OCI-LY3 (cell line): Measurements from ENCODE around the gene PIEZO1.

Experiments
- H2AFZ ChIP-seq: fragments of 200-600, 300-600 bp; shearing (Covaris generic); 2 replicates; pipeline ENCODE4 v1.6.0; 2014; ENCODE audit warnings: antibody characterized with exemption, low read depth, low read length
- H3K27ac ChIP-seq: fragments of 200-600, 300-600 bp; sonication (generic); 2 replicates; pipeline ENCODE4 v1.5.1; 2014; ENCODE audit warnings: mild to moderate bottlenecking, low read length, moderate library complexity, mixed read lengths
- H3K27me3 ChIP-seq: fragments of 200-600, 300-600 bp; sonication (generic); 2 replicates; pipeline ENCODE4 v1.6.1; 2014; ENCODE audit warnings: low read depth, low read length, mixed read lengths
- H3K36me3 ChIP-seq: fragments of 200-600, 300-600 bp; sonication (generic); replicated peaks from 2 replicates; pipeline ENCODE3; 2014; ENCODE audit warnings: low read depth, low read length, mixed read lengths
- H3K4me1 ChIP-seq: fragments of 300-600, 200-600 bp; sonication (generic); 2 replicates; pipeline ENCODE4 v1.6.1; 2014; ENCODE audit warnings: low read length, mixed read lengths
- H3K4me2 ChIP-seq: fragments of 200-600, 300-600 bp; sonication (generic); 2 replicates; pipeline ENCODE4 v1.6.1; 2014; ENCODE audit warnings: low read length, mixed read lengths
- H3K4me3 ChIP-seq: fragments of 300-600, 200-600 bp; sonication (generic); 2 replicates; pipeline ENCODE4 v1.5.1; 2014; ENCODE audit warnings: antibody characterized with exemption, mild to moderate bottlenecking, low read length, moderate library complexity
- H3K79me2 ChIP-seq: fragments of 300-600, 200-600 bp; shearing (Covaris generic); 2 replicates; pipeline ENCODE4 v1.6.1; 2014; ENCODE audit warnings: mild to moderate bottlenecking, low read length, mixed read lengths
- H3K9ac ChIP-seq: fragments of 300-600, 200-600 bp; shearing (Covaris generic); 2 replicates; pipeline ENCODE4 v1.6.0; 2014; ENCODE audit warnings: mild to moderate bottlenecking, low read length, moderate library complexity
- H3K9me3 ChIP-seq: fragments of 200-600, 300-600 bp; shearing (Covaris generic); 2 replicates; pipeline ENCODE4 v1.6.1; 2014; ENCODE audit warnings: low read length, mixed read lengths; ENCODE audit not compliant: insufficient read depth
- H4K20me1 ChIP-seq: fragments of 200-600, 300-600 bp; sonication (generic); 2 replicates; pipeline ENCODE4 v1.6.1; 2016; ENCODE audit warnings: low read length, mixed read lengths; ENCODE audit not compliant: insufficient read depth
- CTCF ChIP-seq: fragments of 200-600, 300-600 bp; sonication (generic); IDR thresholded peaks from 2 replicates; pipeline ENCODE4 v1.5.1; 2014; ENCODE audit warnings: antibody characterized with exemption, low read length, low read depth
- EZH2phosphoT487 ChIP-seq: fragments of 200-600 bp; shearing (Covaris generic); IDR thresholded peaks from 2 replicates; pipeline ENCODE4 v1.6.1; 2018; ENCODE audit warnings: antibody characterized with exemption, mixed run types, low read depth

The PIEZO1 gene

GRCh38 chr16:88798772-88799455 lies 13.9 kb upstream of the PIEZO1 start:
- no peak overlapping the region for H3K27ac ChIP-seq
- H3K9ac ChIP-seq, result no peak overlapping the region
- H3K36me3 ChIP-seq, result peaks cover 10% of the 10 kb centered on the region
- no peak overlapping the region for H2AFZ ChIP-seq
- TF ChIP-seq EZH2phosphoT487 (no peak), CTCF (no peak)
- H3K9me3 ChIP-seq, result no peaks in the 10 kb centered on the region
- H3K4me2 ChIP-seq, result no peak overlapping the region
- H3K79me2 ChIP-seq, result peaks cover 3% of the 10 kb centered on the region
- H4K20me1 ChIP-seq, result no peaks in the 10 kb centered on the region
- H3K4me1 ChIP-seq, result peaks cover 7% of the 10 kb centered on the region; the same call in 1 of the 2 replicates
- H3K4me3 ChIP-seq, result no peak overlapping the region
- H3K27me3 ChIP-seq, result no peaks in the 10 kb centered on the region

GRCh38 chr16:88798073-88798472 lies 13.1 kb upstream of the PIEZO1 start:
- Histone ChIP-seq H3K36me3 (peaks cover 10% of the 10 kb centered on the region), H3K9ac (no peak overlapping the region), H3K79me2 (no peaks in the 10 kb centered on the region), H3K27me3 (peaks cover 4% of the 10 kb centered on the region; the same call in 1 of the 2 replicates), H4K20me1 (no peaks in the 10 kb centered on the region), H3K9me3 (no peaks in the 10 kb centered on the region), H2AFZ (no peak overlapping the region), H3K4me2 (no peak overlapping the region), H3K27ac (no peak overlapping the region), H3K4me1 (peaks cover 7% of the 10 kb centered on the region; the same call in 1 of the 2 replicates), H3K4me3 (no peak overlapping the region)
- TF ChIP-seq EZH2phosphoT487, result no peak
- no peak for TF ChIP-seq CTCF

- Histone ChIP-seq H3K4me3 (no peak overlapping the region), H3K9me3 (no peaks in the 10 kb centered on the region), H3K9ac (no peak overlapping the region), H3K27ac (no peak overlapping the region), H3K4me2 (no peak overlapping the region), H3K79me2 (no peaks in the 10 kb centered on the region), H4K20me1 (no peaks in the 10 kb centered on the region), H3K27me3 (peaks cover 19% of the 10 kb centered on the region), H2AFZ (no peak overlapping the region), H3K36me3 (peaks cover 7% of the 10 kb centered on the region), H3K4me1 (no peaks in the 10 kb centered on the region)
- TF ChIP-seq EZH2phosphoT487 (no peak), CTCF (no peak)
Measured at GRCh38 chr16:88796278-88796677, 11.3 kb upstream of the PIEZO1 start.

- no peak overlapping the region for H2AFZ ChIP-seq
- no peaks in the 10 kb centered on the region for H3K9me3 ChIP-seq
- no peaks in the 10 kb centered on the region for H3K36me3 ChIP-seq
- H3K4me3 ChIP-seq, result no peak overlapping the region
- peaks cover 35% of the 10 kb centered on the region for H3K27me3 ChIP-seq
- H3K27ac ChIP-seq, result no peak overlapping the region
- no peak overlapping the region for H3K9ac ChIP-seq
- no peaks in the 10 kb centered on the region for H4K20me1 ChIP-seq
- TF ChIP-seq CTCF (no peak), EZH2phosphoT487 (no peak)
- no peak overlapping the region for H3K4me2 ChIP-seq
- H3K4me1 ChIP-seq, result peaks cover 8% of the 10 kb centered on the region
- H3K79me2 ChIP-seq, result no peaks in the 10 kb centered on the region
Measured at GRCh38 chr16:88793251-88793954, 8.4 kb upstream of the PIEZO1 start.
